Activated naive CD4-positive, alpha-beta T cell (primary cell): ENCODE measurements around the gene AJAP1.
A peak's percentile ranks its signal among the peaks of the same experiment; 100 is the strongest.

Experiments
- DNase-seq, 4 experiments: peaks; one replicate each; lab custom pipeline; 2025; lab: John Stamatoyannopoulos, UW

The AJAP1 gene

GRCh38 chr1:4630561-4630960 lies 23.8 kb upstream of the AJAP1 start:
- DNase-seq: no peak

GRCh38 chr1:4631321-4631720 lies 23.1 kb upstream of the AJAP1 start:
- DNase-seq: no peak

- DNase-seq: no peak
Measured at GRCh38 chr1:4633346-4633745, 21.1 kb upstream of the AJAP1 start.

GRCh38 chr1:4634156-4634792 lies 20.1 kb upstream of the AJAP1 start:
- DNase-seq: no peak

DNA sequence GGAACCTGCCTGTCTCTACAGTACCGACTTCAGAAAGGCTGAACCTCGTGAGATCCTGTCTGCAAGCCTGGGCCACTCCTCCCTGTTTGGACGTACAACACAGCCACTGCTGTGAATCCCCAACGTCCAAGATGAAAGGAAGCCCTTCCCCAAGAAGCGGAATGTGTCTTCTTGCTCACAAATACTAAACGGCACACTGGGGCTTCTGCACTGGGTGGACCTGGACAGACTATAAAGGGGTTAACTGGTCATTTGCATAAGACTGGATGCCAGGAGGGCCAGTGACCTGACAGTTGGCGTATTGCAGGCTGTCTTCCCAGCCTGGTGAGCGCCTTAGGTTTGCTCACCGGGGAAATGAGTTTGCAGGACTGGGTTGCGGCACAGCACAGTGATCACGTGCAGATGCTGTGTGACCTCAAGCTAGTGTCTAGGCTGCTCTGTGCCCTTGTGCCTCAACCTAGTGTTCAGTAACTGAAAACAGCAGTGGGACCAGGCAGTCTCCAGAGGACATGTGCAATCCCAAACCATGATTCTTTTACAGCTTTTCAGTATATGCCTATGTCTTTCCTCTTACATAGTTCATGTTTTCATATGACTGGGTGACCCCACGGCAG lies 19.5 kb upstream of the AJAP1 start:
- DNase-seq: no peak

GRCh38 chr1:4636186-4636585 lies 18.2 kb upstream of the AJAP1 start:
- DNase-seq: no peak

- DNase-seq: no peak
Measured at GRCh38 chr1:4636644-4637380, 17.6 kb upstream of the AJAP1 start.

- DNase-seq: no peak
Measured at GRCh38 chr1:4637616-4638344, 16.6 kb upstream of the AJAP1 start.

- DNase-seq: no peak
Measured at GRCh38 chr1:4638345-4638729, 16.1 kb upstream of the AJAP1 start.

GRCh38 chr1:4640931-4641330 lies 13.5 kb upstream of the AJAP1 start:
- DNase-seq: no peak

DNA sequence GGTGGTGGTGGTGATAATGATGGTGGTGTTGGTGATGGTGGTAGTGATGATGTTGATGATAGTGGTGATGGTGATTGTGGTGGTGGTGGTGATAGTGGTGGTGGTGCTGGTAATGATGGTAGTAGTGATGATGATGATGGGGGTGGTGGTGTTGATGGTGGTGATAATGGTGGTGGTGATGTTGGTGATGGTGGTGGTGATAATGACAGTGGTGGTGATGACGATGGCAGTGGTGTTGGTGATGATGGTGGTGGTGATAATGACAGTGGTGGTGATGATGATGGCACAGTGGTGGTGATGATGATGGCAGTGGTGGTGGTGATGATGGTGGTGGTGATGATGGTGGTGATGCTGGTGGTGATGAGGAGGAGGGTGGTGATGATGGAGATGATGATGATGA lies 7.0 kb upstream of the AJAP1 start:
- no peak for DNase-seq

- DNase-seq: no peak
Measured at GRCh38 chr1:4648657-4649056, 5.8 kb upstream of the AJAP1 start.

- DNase-seq: no peak
Measured at GRCh38 chr1:4650481-4650880, 3.9 kb upstream of the AJAP1 start.

GRCh38 chr1:4650981-4651380 lies 3.4 kb upstream of the AJAP1 start:
- no peak for DNase-seq

DNA sequence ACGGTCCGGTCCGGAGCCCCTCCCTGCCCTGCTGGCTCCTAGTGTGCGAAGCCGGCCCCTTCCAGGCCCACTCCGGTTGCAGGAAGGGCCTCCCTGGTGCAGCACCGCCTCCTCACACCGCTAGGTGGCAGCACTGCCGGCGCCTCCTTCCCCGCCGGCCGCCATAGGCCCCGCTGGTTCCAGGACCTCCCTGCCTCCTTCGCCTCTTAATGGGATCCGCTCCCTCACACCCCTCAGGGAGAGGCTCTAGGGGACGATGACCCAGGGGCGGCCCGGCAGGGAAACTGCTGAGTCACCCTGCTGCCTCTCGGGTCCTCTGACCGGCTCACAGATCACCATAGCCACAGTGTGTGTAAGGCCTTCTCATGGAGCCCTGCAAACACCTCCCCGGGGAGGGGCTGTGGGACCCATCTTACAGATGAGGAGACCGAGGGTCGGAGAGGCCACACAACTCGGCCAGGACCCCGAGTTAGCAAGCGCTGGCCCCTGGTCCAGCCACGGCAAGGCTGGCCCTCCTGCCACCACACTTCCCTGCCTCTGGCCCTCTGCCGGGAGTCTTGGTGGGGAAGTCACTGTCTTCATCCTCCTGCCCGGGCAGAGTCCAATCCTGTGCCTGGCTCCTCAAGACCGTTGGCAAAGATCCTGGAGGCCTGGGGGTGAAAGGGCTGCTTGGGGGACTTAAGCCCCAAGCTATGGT lies 1.6 kb upstream of the AJAP1 start:
- DNase-seq: peak; percentile 28 to 49 (median 34)

DNA sequence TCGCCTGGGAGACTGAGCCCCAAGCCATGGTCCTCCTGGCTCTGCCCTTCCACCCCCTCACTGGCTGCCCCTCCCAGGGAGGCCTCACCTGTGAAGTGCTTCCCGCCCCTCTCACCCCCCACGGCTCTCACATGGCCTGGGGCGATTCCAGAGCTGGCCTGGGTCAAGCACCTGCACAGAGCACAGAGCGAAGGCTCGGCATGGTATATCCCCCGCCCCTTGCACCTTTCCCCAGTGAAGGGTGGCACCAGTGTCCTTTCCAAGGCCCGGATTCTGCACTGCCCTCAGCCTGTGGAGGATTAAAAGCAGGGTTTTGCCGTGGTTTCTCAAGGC lies 1.1 kb upstream of the AJAP1 start:
- DNase-seq: no peak

- DNase-seq: no peak
Measured at GRCh38 chr1:4654764-4655673, 610 bp downstream of the AJAP1 start.

- no peak for DNase-seq
Measured at GRCh38 chr1:4655674-4656532, 1.5 kb downstream of the AJAP1 start.

DNA sequence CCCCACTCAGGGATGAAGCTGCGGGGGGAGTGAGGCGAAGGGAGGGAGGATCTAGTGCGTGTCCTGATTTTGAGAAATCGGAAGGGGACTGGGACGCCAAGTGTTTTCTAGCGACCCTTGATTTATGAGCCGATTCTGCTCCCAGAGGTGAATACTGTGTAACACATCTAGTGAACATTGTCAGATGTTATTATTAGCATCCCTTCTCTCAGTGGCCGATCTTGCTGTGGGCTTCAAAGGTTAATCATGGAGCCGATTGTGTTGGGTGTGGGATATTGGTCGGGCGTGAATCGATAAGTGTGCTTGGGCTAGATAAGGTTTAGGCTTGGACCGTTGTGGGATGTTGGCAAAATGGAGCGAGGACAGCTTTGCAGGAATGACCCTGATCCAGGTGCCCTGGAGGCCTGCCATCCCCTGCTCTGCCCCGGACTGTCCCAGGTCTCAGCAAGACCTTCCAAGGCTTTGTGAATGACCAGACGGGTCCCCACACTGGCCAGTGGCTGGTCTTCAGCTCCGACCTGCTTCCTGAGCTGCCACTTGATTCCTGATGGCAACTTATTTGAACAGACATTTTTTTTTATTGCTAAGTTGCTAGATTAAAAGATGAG lies 2.2 kb downstream of the AJAP1 start:
- no peak for DNase-seq

- no peak for DNase-seq
Measured at GRCh38 chr1:4657244-4657789, 2.9 kb downstream of the AJAP1 start.
